HepG2 (cell line): ENCODE results near the gene NT5C3B. TPM values are rescaled to one million over a fixed set of nuclear protein-coding genes. Genes with fewer than 3 reads are reported as not detected.

Experiments used
- DMAP1 ChIP-seq: IDR thresholded peaks from 2 replicates; pipeline ENCODE4 v1.6.1; 2016
- FOXC1 ChIP-seq: sonication (generic); formaldehyde crosslinking; IDR thresholded peaks from 2 replicates; pipeline ENCODE4 v1.8.0; 2022; ENCODE audit warnings: mild to moderate bottlenecking, missing genetic modification reagents, borderline replicate concordance
- GATA4 ChIP-seq: sonication (generic); IDR thresholded peaks from 2 replicates; pipeline ENCODE4 v1.6.1; 2016; ENCODE audit warnings: antibody characterized with exemption, low read depth, borderline replicate concordance
- HOXA3 ChIP-seq: sonication (generic); formaldehyde crosslinking; IDR thresholded peaks from 2 replicates; pipeline ENCODE4 v1.5.0; 2020; ENCODE audit warnings: missing genetic modification reagents
- KLF6 ChIP-seq: IDR thresholded peaks from 2 replicates; pipeline ENCODE4 v1.8.0; 2016; ENCODE audit warnings: missing biosample characterization, missing genetic modification reagents
- MAX ChIP-seq: IDR thresholded peaks from 2 replicates; pipeline ENCODE4 v1.6.1; 2012; ENCODE audit warnings: inconsistent platforms
- MEIS1 ChIP-seq: sonication (generic); formaldehyde crosslinking; IDR thresholded peaks from 2 replicates; pipeline ENCODE4 v1.9.0; 2021; ENCODE audit warnings: mild to moderate bottlenecking, missing genetic modification reagents, moderate library complexity, borderline replicate concordance
- MYNN ChIP-seq: sonication (generic); formaldehyde crosslinking; IDR thresholded peaks from 2 replicates; pipeline ENCODE4 v1.4.0; 2020; ENCODE audit warnings: mild to moderate bottlenecking, low read depth, missing genetic modification reagents
- MYPOP ChIP-seq: sonication (generic); formaldehyde crosslinking; IDR thresholded peaks from 2 replicates; pipeline ENCODE4 v1.8.1; 2023; ENCODE audit warnings: mild to moderate bottlenecking, moderate library complexity, missing genetic modification reagents
- NRL ChIP-seq: sonication (generic); formaldehyde crosslinking; IDR thresholded peaks from 2 replicates; pipeline ENCODE4 v1.5.0; 2020; ENCODE audit warnings: missing genetic modification reagents, mild to moderate bottlenecking, moderate library complexity, borderline replicate concordance
- POLR2A ChIP-seq, 2 experiments: IDR thresholded peaks; 2 replicates each; pipeline ENCODE4 v1.6.1; 2011; ENCODE audit warnings: low read depth in 2 of 2, low read length in 2 of 2, mild to moderate bottlenecking in 1 of 2, moderate library complexity in 1 of 2; ENCODE audit not compliant: insufficient read depth in 1 of 2
- PRPF4 ChIP-seq: fragments of 200-400 bp; formaldehyde crosslinking; IDR thresholded peaks from 2 replicates; pipeline ENCODE4 v1.6.1; 2016; ENCODE audit warnings: low read length, low read depth; ENCODE audit not compliant: poor library complexity, severe bottlenecking
- RBAK ChIP-seq: sonication (generic); formaldehyde crosslinking; IDR thresholded peaks from 2 replicates; pipeline ENCODE4 v1.5.1; 2020; ENCODE audit warnings: mild to moderate bottlenecking, missing genetic modification reagents
- RCOR2 ChIP-seq: IDR thresholded peaks from 2 replicates; pipeline ENCODE4 v1.6.1; 2016; ENCODE audit warnings: missing biosample characterization, missing genetic modification reagents
- SRY ChIP-seq: sonication (generic); formaldehyde crosslinking; IDR thresholded peaks from 2 replicates; pipeline ENCODE4 v1.8.0; 2022; ENCODE audit warnings: mild to moderate bottlenecking, missing genetic modification reagents
- TMF1 ChIP-seq: sonication (generic); formaldehyde crosslinking; IDR thresholded peaks from 2 replicates; pipeline ENCODE4 v1.8.1; 2022; ENCODE audit warnings: low read depth, missing genetic modification reagents
- ZHX1 ChIP-seq: sonication (generic); formaldehyde crosslinking; IDR thresholded peaks from 2 replicates; pipeline ENCODE4 v1.8.1; 2022; ENCODE audit warnings: low read depth, mild to moderate bottlenecking, missing genetic modification reagents
- ZNF335 ChIP-seq: sonication (generic); formaldehyde crosslinking; IDR thresholded peaks from 2 replicates; pipeline ENCODE4 v1.4.0; 2020; ENCODE audit warnings: missing genetic modification reagents
- ZNF44 ChIP-seq: sonication (generic); formaldehyde crosslinking; IDR thresholded peaks from 2 replicates; pipeline ENCODE4 v1.5.1; 2020; ENCODE audit warnings: mild to moderate bottlenecking, missing genetic modification reagents
- ZNF567 ChIP-seq: sonication (generic); formaldehyde crosslinking; IDR thresholded peaks from 2 replicates; pipeline ENCODE4 v1.8.1; 2023; ENCODE audit warnings: mild to moderate bottlenecking, missing genetic modification reagents, borderline replicate concordance
- ZNF639 ChIP-seq: conservative IDR thresholded peaks from 2 replicates; pipeline ENCODE4 v1.6.1; 2018; ENCODE audit warnings: missing genetic modification reagents
- ZNF710 ChIP-seq: sonication (generic); formaldehyde crosslinking; IDR thresholded peaks from 2 replicates; pipeline ENCODE4 v1.5.0; 2020; ENCODE audit warnings: mild to moderate bottlenecking, missing genetic modification reagents, borderline replicate concordance
- ZNF768 ChIP-seq: sonication (generic); formaldehyde crosslinking; IDR thresholded peaks from 2 replicates; pipeline ENCODE4 v1.4.0; 2020; ENCODE audit warnings: missing genetic modification reagents
- ZNF816 ChIP-seq: sonication (generic); formaldehyde crosslinking; IDR thresholded peaks from 2 replicates; pipeline ENCODE4 v1.8.0; 2022; ENCODE audit warnings: missing genetic modification reagents, mild to moderate bottlenecking, borderline replicate concordance
- polyA plus RNA-seq, 8 experiments: library from polyadenylated mRNA; depleted of rRNA in 3 of 8; stranded (reverse) in 7 of 8; unstranded in 1 of 8; fragments of >200 nt; fragmentation: Illumina TruSeq in 4 of 8; extraction: Trizol in 4 of 8; gene quantifications; 2 replicates each; pipeline versions ENCODE4 v1.2.1 to v1.2.3, GENCODE V29; 2011 to 2016; ENCODE audit warnings: low read depth in 4 of 8, missing spikeins in 1 of 8, mixed read lengths in 1 of 8; ENCODE audit not compliant: insufficient read depth in 1 of 8
- total RNA-seq, 5 experiments: library from RNA; depleted of rRNA; stranded (reverse); fragments of >200 nt; fragmentation: Illumina TruSeq; extraction: Trizol; gene quantifications; 2 replicates each; pipeline ENCODE4 v1.2.3, GENCODE V29; 2016; ENCODE audit warnings: low read depth in 1 of 5

Gene NT5C3B
- total and polyA plus RNA-seq, 2 of the 13 experiments (the other 11 are each of a cell fraction or from before 2014, with no cell fraction given) = 104 to 126 TPM

GRCh38 chr17:41813152-41813680 is 22.8 kb downstream of the NT5C3B start (continued):
- no peak for TF ChIP-seq HOXA3
- no peak for TF ChIP-seq ZNF639 (CRISPR knock-in tag)
- peak in 1 of 2 experiments; percentile 1; a peak in 1 of 4 replicates for TF ChIP-seq POLR2A (IDR thresholded peaks at IDR 0.05; ENCODE audit: insufficient read depth in 1 of 2, low read depth in 2 of 2, low read length in 2 of 2)
- no peak for TF ChIP-seq SRY (CRISPR knock-in tag)
- no peak for TF ChIP-seq MEIS1 (CRISPR knock-in tag)
- TF ChIP-seq TMF1 = 0 out of 2 replicates have a peak, but pooled peaks have one; percentile 44
- no peak for TF ChIP-seq ZNF44 (CRISPR knock-in tag)
- no peak for TF ChIP-seq MAX
- TF ChIP-seq ZHX1 (CRISPR knock-in tag) = 0 out of 2 replicates have a peak, but pooled peaks have one; percentile 2
- TF ChIP-seq ZNF335 (CRISPR knock-in tag) = no peak
- TF ChIP-seq PRPF4 = no peak
- peak; percentile 3; the same call in 1 of the 2 replicates for TF ChIP-seq MYPOP
- TF ChIP-seq ZNF768 (CRISPR knock-in tag) = no peak
- 0 out of 2 replicates have a peak, but pooled peaks have one; percentile 13 for TF ChIP-seq ZNF816 (CRISPR knock-in tag)
- TF ChIP-seq RCOR2 (CRISPR knock-in tag) = no peak
- TF ChIP-seq ZNF710 = no peak
- no peak for TF ChIP-seq KLF6 (CRISPR knock-in tag)
- no peak for TF ChIP-seq GATA4
- no peak for TF ChIP-seq DMAP1 (CRISPR knock-in tag)
- TF ChIP-seq NRL (CRISPR knock-in tag) = no peak
- no peak for TF ChIP-seq RBAK
- TF ChIP-seq MYNN (CRISPR knock-in tag) = no peak
- TF ChIP-seq ZNF567 (CRISPR knock-in tag) = no peak
- TF ChIP-seq FOXC1 (CRISPR knock-in tag) = no peak; the same call in 1 of the 2 replicates
